ENCODE measurements around the gene HLA-DOA. TPM values are rescaled to one million over a fixed set of nuclear protein-coding genes. Genes with fewer than 3 reads are reported as not detected.

The HLA-DOA gene
- total RNA-seq, 1 donor = not detected

- no peak overlapping the region for H3K4me3 ChIP-seq (ENCODE audit: low read depth, low read length)
- no peak for DNase-seq (ENCODE audit: low read depth)
- no peak for TF ChIP-seq CTCF (IDR thresholded peaks at IDR 0.05; ENCODE audit: insufficient read depth, low read length)
These were observed 27.2 kb downstream of the HLA-DOA start for GRCh38 chr6:32982084-32982701.

- no peak for TF ChIP-seq CTCF (IDR thresholded peaks at IDR 0.05; ENCODE audit: insufficient read depth, low read length)
- no peak for DNase-seq (ENCODE audit: low read depth)
- no peak overlapping the region for H3K4me3 ChIP-seq (ENCODE audit: low read depth, low read length)
These were observed 28.8 kb downstream of the HLA-DOA start for GRCh38 chr6:32980488-32981038.

- H3K4me3 ChIP-seq (ENCODE audit: low read depth, low read length) = no peak overlapping the region
- DNase-seq (ENCODE audit: low read depth) = no peak
- no peak for TF ChIP-seq CTCF (IDR thresholded peaks at IDR 0.05; ENCODE audit: insufficient read depth, low read length)
These were observed 29.5 kb downstream of the HLA-DOA start for GRCh38 chr6:32979720-32980487.

GRCh38 chr6:32977953-32978324, 31.5 kb downstream of the HLA-DOA start:
- DNase-seq (ENCODE audit: low read depth) = no peak
- no peak overlapping the region for H3K4me3 ChIP-seq (ENCODE audit: low read depth, low read length)
- no peak for TF ChIP-seq CTCF (IDR thresholded peaks at IDR 0.05; ENCODE audit: insufficient read depth, low read length)

GRCh38 chr6:32977272-32977952, 32.0 kb downstream of the HLA-DOA start:
- H3K4me3 ChIP-seq (ENCODE audit: low read depth, low read length) = peak overlapping the region; percentile 28
- DNase-seq (ENCODE audit: low read depth) = no peak
- TF ChIP-seq CTCF (IDR thresholded peaks at IDR 0.05; ENCODE audit: insufficient read depth, low read length) = no peak

- no peak for TF ChIP-seq CTCF (IDR thresholded peaks at IDR 0.05; ENCODE audit: insufficient read depth, low read length)
- peak overlapping the region; percentile 99 for H3K4me3 ChIP-seq (ENCODE audit: low read depth, low read length)
- DNase-seq (ENCODE audit: low read depth) = no peak
These were observed 32.9 kb downstream of the HLA-DOA start for GRCh38 chr6:32976334-32977069.

All from fibroblast of the aortic adventitia (primary cell).